ENCODE measurements around the gene TRABD2B.

DNA sequence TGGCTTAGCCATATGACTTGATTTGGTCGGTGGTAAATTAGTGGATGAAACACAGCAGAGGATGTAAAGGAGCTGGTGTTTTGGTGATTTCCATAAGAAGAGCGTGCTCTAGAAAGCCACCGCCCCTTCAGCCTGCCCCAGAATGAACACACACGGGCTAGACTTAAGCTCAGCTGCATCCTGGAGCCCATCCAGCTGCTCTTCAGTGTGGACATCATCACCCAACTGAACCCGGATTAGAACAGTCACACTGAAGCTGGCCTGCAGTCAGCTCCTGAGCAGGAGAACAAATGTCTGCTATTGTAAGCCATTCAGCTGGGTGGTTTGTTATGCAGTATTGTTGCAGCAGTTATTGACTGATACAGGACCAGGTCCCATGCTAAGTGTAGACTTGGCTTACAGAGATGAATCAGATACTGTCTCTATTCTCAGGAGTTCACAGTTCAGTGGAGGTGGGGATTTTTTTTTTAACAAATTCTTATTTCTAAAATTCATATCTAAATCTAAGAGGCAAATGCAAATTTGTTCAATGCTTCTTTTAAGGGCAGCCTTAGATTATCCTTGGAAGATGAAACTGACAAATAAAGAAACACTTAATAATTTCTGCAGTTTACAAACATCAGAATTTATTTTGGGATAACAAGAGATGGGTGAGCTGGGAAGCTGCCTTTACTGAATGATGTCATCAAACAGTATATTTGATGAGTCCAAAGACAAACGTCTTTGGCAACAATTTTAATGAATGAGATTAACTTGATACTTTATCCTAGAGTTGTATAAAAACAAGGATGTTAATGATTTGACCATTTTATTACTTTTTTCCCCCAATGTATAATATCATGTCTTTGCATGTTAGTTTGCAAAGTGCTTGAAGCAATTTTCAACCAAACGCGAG, 251.2 kb downstream of the TRABD2B start:
- TF ChIP-seq, protein P1, sequence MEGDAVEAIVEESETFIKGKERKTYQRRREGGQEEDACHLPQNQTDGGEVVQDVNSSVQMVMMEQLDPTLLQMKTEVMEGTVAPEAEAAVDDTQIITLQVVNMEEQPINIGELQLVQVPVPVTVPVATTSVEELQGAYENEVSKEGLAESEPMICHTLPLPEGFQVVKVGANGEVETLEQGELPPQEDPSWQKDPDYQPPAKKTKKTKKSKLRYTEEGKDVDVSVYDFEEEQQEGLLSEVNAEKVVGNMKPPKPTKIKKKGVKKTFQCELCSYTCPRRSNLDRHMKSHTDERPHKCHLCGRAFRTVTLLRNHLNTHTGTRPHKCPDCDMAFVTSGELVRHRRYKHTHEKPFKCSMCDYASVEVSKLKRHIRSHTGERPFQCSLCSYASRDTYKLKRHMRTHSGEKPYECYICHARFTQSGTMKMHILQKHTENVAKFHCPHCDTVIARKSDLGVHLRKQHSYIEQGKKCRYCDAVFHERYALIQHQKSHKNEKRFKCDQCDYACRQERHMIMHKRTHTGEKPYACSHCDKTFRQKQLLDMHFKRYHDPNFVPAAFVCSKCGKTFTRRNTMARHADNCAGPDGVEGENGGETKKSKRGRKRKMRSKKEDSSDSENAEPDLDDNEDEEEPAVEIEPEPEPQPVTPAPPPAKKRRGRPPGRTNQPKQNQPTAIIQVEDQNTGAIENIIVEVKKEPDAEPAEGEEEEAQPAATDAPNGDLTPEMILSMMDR (conservative IDR thresholded peaks at IDR 0.05), result no peak
- no peak for TF ChIP-seq ZFX (IDR thresholded peaks at IDR 0.05)

Data from C4-2B (cell line).